ENCODE measurements around the gene SEPTIN1. TPM values are rescaled to one million over a fixed set of nuclear protein-coding genes. Genes with fewer than 3 reads are reported as not detected.
A peak's percentile ranks its signal among the peaks of the same experiment; 100 is the strongest.

The SEPTIN1 gene
- total RNA-seq, 1 donor from 2014 or later, result 2.0 TPM

DNA sequence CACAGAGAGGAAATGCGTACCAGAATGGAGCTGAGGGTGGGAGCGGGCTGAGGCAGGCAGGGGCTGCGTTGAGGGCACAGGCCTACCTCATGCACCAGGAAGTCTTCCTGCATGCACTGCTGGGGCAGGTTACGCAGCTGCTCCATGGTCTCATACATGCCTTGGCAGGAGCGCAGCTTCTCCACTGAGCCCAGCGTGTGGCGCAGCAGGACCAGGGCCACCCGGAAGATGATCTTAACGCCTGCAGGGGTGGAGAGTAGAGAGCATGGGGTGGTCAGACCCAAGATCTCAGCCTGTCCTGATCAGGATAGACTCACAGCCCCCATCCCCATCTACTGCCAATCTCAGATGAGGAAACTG, 23.8 kb downstream of the SEPTIN1 start:
- peaks cover 11% of the 10 kb centered on the region for H3K4me1 Mint-ChIP-seq (ENCODE audit: low read depth)
- no peaks in the 10 kb centered on the region for H3K9me3 Mint-ChIP-seq (ENCODE audit: low read depth)
- no peak overlapping the region for H3K4me3 Mint-ChIP-seq (ENCODE audit: low read depth)
- DNase-seq (ENCODE audit: low spot score, unreplicated experiment), result no peak
- H3K36me3 Mint-ChIP-seq (ENCODE audit: insufficient read depth), result peaks cover 12% of the 10 kb centered on the region
- no peaks in the 10 kb centered on the region for H3K27me3 Mint-ChIP-seq
- H3K27ac Mint-ChIP-seq, result no peak overlapping the region
- TF ChIP-seq, protein P1, sequence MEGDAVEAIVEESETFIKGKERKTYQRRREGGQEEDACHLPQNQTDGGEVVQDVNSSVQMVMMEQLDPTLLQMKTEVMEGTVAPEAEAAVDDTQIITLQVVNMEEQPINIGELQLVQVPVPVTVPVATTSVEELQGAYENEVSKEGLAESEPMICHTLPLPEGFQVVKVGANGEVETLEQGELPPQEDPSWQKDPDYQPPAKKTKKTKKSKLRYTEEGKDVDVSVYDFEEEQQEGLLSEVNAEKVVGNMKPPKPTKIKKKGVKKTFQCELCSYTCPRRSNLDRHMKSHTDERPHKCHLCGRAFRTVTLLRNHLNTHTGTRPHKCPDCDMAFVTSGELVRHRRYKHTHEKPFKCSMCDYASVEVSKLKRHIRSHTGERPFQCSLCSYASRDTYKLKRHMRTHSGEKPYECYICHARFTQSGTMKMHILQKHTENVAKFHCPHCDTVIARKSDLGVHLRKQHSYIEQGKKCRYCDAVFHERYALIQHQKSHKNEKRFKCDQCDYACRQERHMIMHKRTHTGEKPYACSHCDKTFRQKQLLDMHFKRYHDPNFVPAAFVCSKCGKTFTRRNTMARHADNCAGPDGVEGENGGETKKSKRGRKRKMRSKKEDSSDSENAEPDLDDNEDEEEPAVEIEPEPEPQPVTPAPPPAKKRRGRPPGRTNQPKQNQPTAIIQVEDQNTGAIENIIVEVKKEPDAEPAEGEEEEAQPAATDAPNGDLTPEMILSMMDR (IDR thresholded peaks at IDR 0.05; ENCODE audit: unreplicated experiment), result no peak

DNA sequence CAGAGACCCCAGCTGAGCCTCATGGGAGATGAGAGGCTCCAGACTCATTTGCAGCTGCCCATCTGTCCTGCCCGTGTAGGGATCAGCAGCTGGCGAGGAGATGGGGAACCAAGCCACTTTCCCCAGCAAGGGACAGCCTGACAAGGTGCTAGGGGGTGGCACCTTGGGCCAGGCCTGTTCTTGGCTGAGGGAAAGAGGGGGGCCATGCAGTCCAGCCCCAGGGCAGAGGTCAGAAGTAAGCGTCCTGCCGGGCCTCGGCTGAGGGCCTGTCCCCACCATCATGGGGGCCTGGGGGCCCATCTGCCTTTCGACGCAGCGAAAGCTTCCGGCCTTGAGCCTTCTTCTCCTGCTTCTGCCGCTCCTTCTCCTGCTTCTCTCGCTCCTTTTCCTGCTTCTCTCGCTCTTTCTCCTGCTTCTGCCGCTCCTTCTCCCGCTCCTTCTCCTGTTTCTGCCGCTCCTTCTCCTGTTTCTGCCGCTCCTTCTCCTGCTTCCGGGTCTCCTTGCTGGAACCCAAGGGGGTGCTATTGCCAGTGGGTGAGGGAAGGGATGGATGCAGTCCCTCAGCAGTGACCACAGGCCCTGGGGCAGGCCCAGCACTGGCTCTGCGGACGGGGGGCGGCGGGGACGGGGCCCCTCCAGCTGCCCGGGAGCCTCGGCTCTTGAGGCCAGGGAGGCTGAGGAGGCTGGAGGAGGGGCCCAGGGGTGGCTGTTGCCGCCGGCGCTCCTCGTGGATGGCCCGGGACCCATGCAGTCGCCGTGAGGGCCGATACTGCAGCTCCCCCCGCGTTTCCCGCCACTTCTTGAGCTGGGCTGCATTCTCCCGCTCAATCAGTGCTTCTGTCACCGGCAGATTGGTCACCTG, 24.4 kb downstream of the SEPTIN1 start:
- Mint-ChIP-seq H3K4me3 (ENCODE audit: low read depth) (no peak overlapping the region), H3K27ac (no peak overlapping the region), H3K36me3 (ENCODE audit: insufficient read depth) (peaks cover 13% of the 10 kb centered on the region), H3K4me1 (ENCODE audit: low read depth) (peaks cover 11% of the 10 kb centered on the region), H3K27me3 (no peaks in the 10 kb centered on the region), H3K9me3 (ENCODE audit: low read depth) (no peaks in the 10 kb centered on the region)
- TF ChIP-seq, protein P1 (IDR thresholded peaks at IDR 0.05; ENCODE audit: unreplicated experiment), result no peak
- DNase-seq (ENCODE audit: low spot score, unreplicated experiment), result no peak

DNA sequence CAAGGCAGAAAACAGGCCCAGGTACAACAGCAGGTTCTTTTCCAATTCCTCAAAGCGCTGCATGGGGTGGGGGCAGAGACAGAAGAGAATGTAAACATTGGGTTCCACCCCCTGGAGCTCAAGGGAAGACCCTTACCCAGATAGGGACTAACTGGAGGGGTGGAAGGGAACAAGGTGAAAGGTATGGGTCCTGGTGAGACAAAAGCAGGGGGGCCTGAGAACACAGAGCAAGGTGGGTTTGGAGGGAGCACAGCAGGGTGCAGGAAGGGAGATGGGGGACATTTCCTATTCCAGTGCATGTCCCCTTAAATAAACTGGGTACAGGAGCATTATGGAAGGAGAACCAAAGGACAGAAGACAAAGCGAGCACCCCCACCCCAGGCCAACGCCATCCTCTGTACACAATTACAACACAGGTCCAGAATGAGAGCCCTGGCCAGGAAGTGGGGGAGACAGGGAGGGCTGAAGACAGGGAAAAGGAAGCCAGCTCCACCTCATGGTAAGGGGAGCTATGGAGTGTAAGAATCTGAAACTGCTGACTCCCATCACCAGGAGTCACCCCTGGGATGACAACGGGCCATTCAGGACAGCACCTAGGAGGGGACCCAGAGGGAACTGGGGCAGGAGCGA, 25.2 kb downstream of the SEPTIN1 start:
- TF ChIP-seq, protein P1 (IDR thresholded peaks at IDR 0.05; ENCODE audit: unreplicated experiment), result no peak
- DNase-seq (ENCODE audit: low spot score, unreplicated experiment), result no peak
- H3K4me1 Mint-ChIP-seq (ENCODE audit: low read depth), result peaks cover 11% of the 10 kb centered on the region
- no peak overlapping the region for H3K4me3 Mint-ChIP-seq (ENCODE audit: low read depth)
- peaks cover 11% of the 10 kb centered on the region for H3K36me3 Mint-ChIP-seq (ENCODE audit: insufficient read depth)
- H3K9me3 Mint-ChIP-seq (ENCODE audit: low read depth), result no peaks in the 10 kb centered on the region
- H3K27ac Mint-ChIP-seq, result peak overlapping the region; percentile 59
- H3K27me3 Mint-ChIP-seq, result no peaks in the 10 kb centered on the region

DNA sequence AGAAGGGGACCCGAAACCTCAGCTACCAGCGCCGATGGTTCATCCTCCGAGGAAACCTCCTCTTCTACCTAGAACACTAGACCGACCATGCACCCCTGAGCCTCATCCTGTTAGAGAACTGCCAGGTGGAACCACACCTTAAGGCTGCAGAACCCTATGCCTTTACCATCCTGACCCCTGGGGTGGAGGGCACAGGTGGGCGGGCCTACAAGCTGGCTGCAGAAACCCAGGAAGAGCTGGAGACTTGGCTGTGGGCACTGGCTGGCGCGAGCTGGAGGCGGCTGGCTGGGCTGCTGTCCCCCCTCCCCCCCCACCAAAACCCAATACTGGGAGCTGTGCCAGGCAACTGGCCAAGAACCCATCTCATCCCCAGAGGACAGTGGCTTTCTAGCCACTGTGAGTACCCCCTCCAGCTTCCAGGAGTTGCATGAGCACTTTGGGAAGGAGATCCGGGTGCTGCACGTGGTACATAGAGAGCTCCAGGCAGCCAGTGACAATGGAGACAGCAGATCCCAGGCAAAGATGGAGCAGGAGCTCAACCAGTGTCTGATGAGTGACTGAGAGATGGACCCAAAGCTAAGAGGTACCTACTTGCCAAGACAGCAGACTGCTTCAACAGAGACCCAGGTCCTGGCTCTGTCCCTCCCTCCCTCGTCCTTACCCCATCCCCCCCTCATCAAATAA, 25.8 kb downstream of the SEPTIN1 start:
- Mint-ChIP-seq H3K4me1 (ENCODE audit: low read depth) (peaks cover 11% of the 10 kb centered on the region), H3K27ac (peak overlapping the region; percentile 99), H3K27me3 (no peaks in the 10 kb centered on the region), H3K36me3 (ENCODE audit: insufficient read depth) (peaks cover 13% of the 10 kb centered on the region), H3K9me3 (ENCODE audit: low read depth) (no peaks in the 10 kb centered on the region), H3K4me3 (ENCODE audit: low read depth) (peak overlapping the region; percentile 95)
- TF ChIP-seq, protein P1 (IDR thresholded peaks at IDR 0.05; ENCODE audit: unreplicated experiment), result no peak
- no peak for DNase-seq (ENCODE audit: low spot score, unreplicated experiment)

DNA sequence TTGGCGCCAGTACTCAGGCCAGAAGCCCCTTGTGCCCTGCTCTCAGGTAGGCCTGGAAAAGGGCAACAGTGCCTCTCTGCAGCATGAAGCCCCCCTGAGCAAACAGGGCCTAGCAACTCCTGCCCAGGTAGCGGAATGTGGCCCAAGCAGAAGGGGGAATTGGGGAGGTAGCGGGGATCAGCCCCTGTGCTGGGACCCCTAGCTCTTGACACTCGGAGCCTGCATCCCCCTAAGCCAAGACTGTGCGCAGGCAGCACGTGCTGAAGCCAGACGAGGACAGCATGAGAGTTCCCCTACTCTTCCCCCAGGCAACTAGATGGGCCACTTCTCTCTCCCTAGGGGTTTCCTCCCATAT, 26.4 kb downstream of the SEPTIN1 start:
- no peak for DNase-seq (ENCODE audit: low spot score, unreplicated experiment)
- Mint-ChIP-seq H3K27ac (peak overlapping the region; percentile 99), H3K36me3 (ENCODE audit: insufficient read depth) (peaks cover 15% of the 10 kb centered on the region), H3K27me3 (no peaks in the 10 kb centered on the region), H3K4me3 (ENCODE audit: low read depth) (peak overlapping the region; percentile 95), H3K9me3 (ENCODE audit: low read depth) (no peaks in the 10 kb centered on the region), H3K4me1 (ENCODE audit: low read depth) (peaks cover 11% of the 10 kb centered on the region)
- TF ChIP-seq, protein P1 (IDR thresholded peaks at IDR 0.05; ENCODE audit: unreplicated experiment), result no peak
